Measurements from ENCODE around the gene UQCC3. TPM values are rescaled to one million over a fixed set of nuclear protein-coding genes. Genes with fewer than 3 reads are reported as not detected.
"Not testable (repeated sequence)": the region's sequence is repeated elsewhere in the genome, so short reads cannot be mapped to it uniquely, and the experiment has no call there.

UQCC3 gene
- total RNA-seq, 4 donors from 2014 or later, result 5.7 to 10.6 (median 8.1) TPM

- intact Hi-C loops (cut with DNase I), result no loop called here
- no peak for DNase-seq
- H3K4me3 ChIP-seq (replicated peaks in 1 of 3), result no peak overlapping the region
- H3K27ac ChIP-seq, result no peak overlapping the region
- H3K27me3 ChIP-seq, result no peaks in the 10 kb centered on the region
- TF ChIP-seq POLR2A (IDR thresholded peaks at IDR 0.05) (no peak), CTCF (IDR thresholded peaks at IDR 0.05) (no peak)
- H3K9me3 ChIP-seq, result no peaks in the 10 kb centered on the region
- peaks cover 22 to 37% of the 10 kb centered on the region in 2 donors for H3K4me1 ChIP-seq
- H3K36me3 ChIP-seq, result no peaks in the 10 kb centered on the region
- 70 to 85% methylated on average over 4 of the region's 4 CpGs for WGBS, 2 donors
Observed at GRCh38 chr11:62669420-62670161, 1.9 kb upstream of the UQCC3 start.

GRCh38 chr11:62671236-62671607, 251 bp upstream of the UQCC3 start:
- no peak for DNase-seq
- Histone ChIP-seq H3K36me3 (no peaks in the 10 kb centered on the region), H3K9me3 (no peaks in the 10 kb centered on the region), H3K4me3 (replicated peaks in 1 of 3) (peak overlapping the region; percentile 45 to 80 (median 67)), H3K27me3 (no peaks in the 10 kb centered on the region), H3K4me1 (peaks cover 18 to 33% of the 10 kb centered on the region in 2 donors), H3K27ac (peak overlapping the region; percentile 77 to 92 (median 86))
- intact Hi-C loops (cut with DNase I), result no loop called here
- 1% methylated on average over 17 of the region's 17 CpGs for WGBS, 2 donors
- no peak for TF ChIP-seq POLR2A (IDR thresholded peaks at IDR 0.05)
- TF ChIP-seq CTCF (IDR thresholded peaks at IDR 0.05), result no peak

GRCh38 chr11:62673196-62673525, 1.7 kb downstream of the UQCC3 start:
- Histone ChIP-seq H3K4me3 (replicated peaks in 1 of 3) (no peak overlapping the region), H3K36me3 (peaks cover 12% of the 10 kb centered on the region in 2 donors), H3K4me1 (peaks cover 13 to 33% of the 10 kb centered on the region in 2 donors), H3K27me3 (no peaks in the 10 kb centered on the region), H3K27ac (no peak overlapping the region), H3K9me3 (no peaks in the 10 kb centered on the region)
- DNase-seq, result no peak
- TF ChIP-seq CTCF (IDR thresholded peaks at IDR 0.05) (no peak), POLR2A (IDR thresholded peaks at IDR 0.05) (no peak)
- intact Hi-C loops (cut with DNase I), result no loop called here
- 89 to 98% methylated on average over 2 of the region's 2 CpGs for WGBS, 2 donors

GRCh38 chr11:62675415-62675814, 3.9 kb downstream of the UQCC3 start:
- H3K9me3 ChIP-seq; DNase-seq; H3K27me3 ChIP-seq; intact Hi-C loops (cut with DNase I); H3K4me3 ChIP-seq (replicated peaks in 1 of 3); H3K27ac ChIP-seq: not testable (repeated sequence)
- peaks cover 12% of the 10 kb centered on the region in 2 donors for H3K36me3 ChIP-seq
- 88 to 98% methylated on average over 10 of the region's 10 CpGs for WGBS, 2 donors
- H3K4me1 ChIP-seq, result peaks cover 17 to 39% of the 10 kb centered on the region in 2 donors

GRCh38 chr11:62676698-62677097, 5.2 kb downstream of the UQCC3 start:
- intact Hi-C loops (cut with DNase I), result no loop called here
- no peak for DNase-seq
- H3K9me3 ChIP-seq, result no peaks in the 10 kb centered on the region
- no peak for TF ChIP-seq CTCF (IDR thresholded peaks at IDR 0.05)
- TF ChIP-seq POLR2A (IDR thresholded peaks at IDR 0.05), result no peak
- H3K4me1 ChIP-seq, result peaks cover 13 to 33% of the 10 kb centered on the region in 2 donors
- H3K36me3 ChIP-seq, result peaks cover 12% of the 10 kb centered on the region in 2 donors
- WGBS, 2 donors, result 76 to 77% methylated on average over 6 of the region's 6 CpGs
- no peak overlapping the region for H3K4me3 ChIP-seq (replicated peaks in 1 of 3)
- no peaks in the 10 kb centered on the region for H3K27me3 ChIP-seq
- H3K27ac ChIP-seq, result no peak overlapping the region
